ENCODE data around the gene MICAL2.

Gene MICAL2

GRCh38 chr11:12206529-12206928 lies 96.1 kb downstream of the MICAL2 start:
- POLR2A ChIA-PET = interaction anchor here (0.7 to 2.6 kb wide), 3 partner anchors 12 to 120 kb away, joined by 3 to 14 read pairs (median 4); no protein-coding TSS in a partner anchor
- no peak overlapping the region for H3K4me3 ChIP-seq (ENCODE audit: low read depth, low read length)
- CTCF ChIA-PET = interaction anchor here (1.0 to 3.5 kb wide), 4 partner anchors 13 to 159 kb away, joined by 5 to 14 read pairs (median 7); no protein-coding TSS in a partner anchor
- no peak for TF ChIP-seq CTCF (IDR thresholded peaks at IDR 0.05; ENCODE audit: insufficient read depth, low read length, missing control alignments)
- DNase-seq (ENCODE audit: low read depth, low spot score) = no peak

GRCh38 chr11:12207384-12208150 lies 97.2 kb downstream of the MICAL2 start:
- H3K4me3 ChIP-seq (ENCODE audit: low read depth, low read length) = no peak overlapping the region
- DNase-seq (ENCODE audit: low read depth, low spot score) = peak; percentile 82
- no peak for TF ChIP-seq CTCF (IDR thresholded peaks at IDR 0.05; ENCODE audit: insufficient read depth, low read length, missing control alignments)
- ChIA-PET POLR2A (interaction anchor here (0.6 to 2.6 kb wide), 11 partner anchors 9 to 131 kb away, joined by 3 to 14 read pairs (median 4); no protein-coding TSS in a partner anchor), CTCF (interaction anchor here (1.0 to 3.5 kb wide), 4 partner anchors 29 to 160 kb away, joined by 3 to 14 read pairs (median 7); no protein-coding TSS in a partner anchor)

GRCh38 chr11:12209096-12209495 lies 98.7 kb downstream of the MICAL2 start:
- CTCF ChIA-PET = no interaction called here
- POLR2A ChIA-PET = no interaction called here
- no peak for DNase-seq (ENCODE audit: low read depth, low spot score)
- no peak for TF ChIP-seq CTCF (IDR thresholded peaks at IDR 0.05; ENCODE audit: insufficient read depth, low read length, missing control alignments)
- no peak overlapping the region for H3K4me3 ChIP-seq (ENCODE audit: low read depth, low read length)

- H3K4me3 ChIP-seq (ENCODE audit: low read depth, low read length) = no peak overlapping the region
- ChIA-PET CTCF (interaction anchor here (0.8 to 1.0 kb wide), 2 partner anchors 72 to 163 kb away, joined by 3 read pairs; no protein-coding TSS in a partner anchor), POLR2A (no interaction called here)
- no peak for TF ChIP-seq CTCF (IDR thresholded peaks at IDR 0.05; ENCODE audit: insufficient read depth, low read length, missing control alignments)
- DNase-seq (ENCODE audit: low read depth, low spot score) = no peak
Observed at GRCh38 chr11:12210200-12210599, 99.8 kb downstream of the MICAL2 start.

GRCh38 chr11:12211331-12212065 lies 101.1 kb downstream of the MICAL2 start:
- DNase-seq (ENCODE audit: low read depth, low spot score) = no peak
- POLR2A ChIA-PET = no interaction called here
- TF ChIP-seq CTCF (IDR thresholded peaks at IDR 0.05; ENCODE audit: insufficient read depth, low read length, missing control alignments) = no peak

More at GRCh38 chr11:12211331-12212065, 101.1 kb downstream of the MICAL2 start:
- CTCF ChIA-PET = interaction anchor here (0.9 to 1.0 kb wide), 3 partner anchors 20 to 164 kb away, joined by 3 to 4 read pairs (median 3); no protein-coding TSS in a partner anchor
- no peak overlapping the region for H3K4me3 ChIP-seq (ENCODE audit: low read depth, low read length)

Data from AG04449 (cell line).